HG02938 (cell line): Measurements from ENCODE around the gene HINFP.
"Not testable (repeated sequence)": the region's sequence is repeated elsewhere in the genome, so short reads cannot be mapped to it uniquely, and the experiment has no call there.

Experiments
- ATAC-seq: cut with Tn5 transposase; IDR thresholded peaks from one replicate; pipeline ENCODE4 v1.9.1; 2021; ENCODE audit warnings: mild to moderate bottlenecking, moderate library complexity; ENCODE audit not compliant: unreplicated experiment

HINFP gene

DNA sequence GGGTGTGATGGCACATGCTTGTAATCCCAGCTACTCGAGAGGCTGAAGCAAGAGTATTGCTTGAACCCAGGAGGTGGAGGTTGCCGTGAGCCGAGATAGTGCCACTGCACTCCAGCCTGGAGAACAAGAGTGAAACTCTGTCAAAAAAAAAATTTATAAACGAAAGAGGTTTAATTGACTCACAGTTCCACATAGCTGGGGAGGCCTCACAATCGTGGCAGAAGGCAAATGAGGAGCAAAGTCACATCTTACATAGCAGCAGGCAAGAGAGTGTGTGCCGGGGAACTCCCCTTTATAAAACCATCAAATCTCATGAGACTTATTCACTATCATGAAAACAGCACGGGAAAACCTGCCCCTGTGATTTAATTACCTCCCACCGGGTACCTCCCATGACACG, 63.0 kb downstream of the HINFP start:
- not testable (repeated sequence) for ATAC-seq
